Measurements from ENCODE around the gene CLIC5. TPM values are rescaled to one million over a fixed set of nuclear protein-coding genes. Genes with fewer than 3 reads are reported as not detected.

CLIC5 gene
- polyA plus RNA-seq, 3 donors = not detected

- 96% methylated on average over 4 of the region's 9 CpGs for WGBS (ENCODE audit: insufficient coverage)
Measured at GRCh38 chr6:45900808-45901752, 114.6 kb downstream of the CLIC5 start.

GRCh38 chr6:45899683-45899946 lies 116.0 kb downstream of the CLIC5 start:
- DNase-seq = no peak
- Histone ChIP-seq H3K4me1 (ENCODE audit: control insufficient read depth in 1 of 2, insufficient read depth in 2 of 2, low read length in 2 of 2) (peaks cover 0 to 4% of the 10 kb centered on the region in 2 donors), H2AFZ (ENCODE audit: insufficient read depth, low read depth, low read length, poor library complexity, severe bottlenecking) (no peak overlapping the region), H3K27ac (ENCODE audit: low read depth in 1 of 2, low read length in 2 of 2) (no peak overlapping the region), H3K36me3 (replicated peaks in 1 of 2; ENCODE audit: control insufficient read depth in 1 of 2, insufficient read depth in 2 of 2, low read length in 2 of 2) (no peaks in the 10 kb centered on the region), H3K9ac (ENCODE audit: insufficient read depth, low read length, poor library complexity, severe bottlenecking) (no peak overlapping the region), H3K4me2 (replicated peaks; ENCODE audit: extremely low read depth, low read length, poor library complexity, severe bottlenecking) (no peak overlapping the region), H3K27me3 (ENCODE audit: control insufficient read depth in 2 of 2, insufficient read depth in 2 of 2, low read length in 2 of 2) (no peaks in the 10 kb centered on the region), H3K79me2 (ENCODE audit: insufficient read depth, low read length) (no peaks in the 10 kb centered on the region), H4K20me1 (ENCODE audit: insufficient read depth, low read length) (no peaks in the 10 kb centered on the region), H3K4me3 (replicated peaks in 1 of 3; ENCODE audit: low read depth in 2 of 3, low read length in 3 of 3) (no peak overlapping the region), H3K9me3 (replicated peaks in 1 of 2; ENCODE audit: control insufficient read depth in 1 of 2, insufficient read depth in 1 of 2, low read length in 2 of 2) (no peaks in the 10 kb centered on the region)
- Mint-ChIP-seq H3K27me3 (ENCODE audit: low read depth in 3 of 3) (peaks cover 0 to 5% (median 2%) of the 10 kb centered on the region in 3 donors), H3K4me1 (peaks cover 15% of the 10 kb centered on the region), H3K27ac (no peak overlapping the region), H3K9me3 (peaks cover 0 to 2% (median 0%) of the 10 kb centered on the region in 7 donors), H3K36me3 (no peaks in the 10 kb centered on the region), H3K4me3 (no peak overlapping the region)
- no peak for TF ChIP-seq CTCF (IDR thresholded peaks at IDR 0.05)
- 97% methylated on average over 3 of the region's 4 CpGs for WGBS (ENCODE audit: insufficient coverage)
- intact Hi-C loops (cut with micrococcal nuclease) = no loop called here

More at GRCh38 chr6:45900808-45901752, 114.6 kb downstream of the CLIC5 start:
- no peak overlapping the region for H2AFZ ChIP-seq (ENCODE audit: insufficient read depth, low read depth, low read length, poor library complexity, severe bottlenecking)
- H3K27me3 Mint-ChIP-seq (ENCODE audit: low read depth in 3 of 3) = peaks cover 0 to 5% (median 2%) of the 10 kb centered on the region in 3 donors
- no peaks in the 10 kb centered on the region for H3K79me2 ChIP-seq (ENCODE audit: insufficient read depth, low read length)
- H3K4me1 Mint-ChIP-seq = peaks cover 15% of the 10 kb centered on the region
- no peak overlapping the region for H3K9ac ChIP-seq (ENCODE audit: insufficient read depth, low read length, poor library complexity, severe bottlenecking)
- no peaks in the 10 kb centered on the region for H4K20me1 ChIP-seq (ENCODE audit: insufficient read depth, low read length)
- H3K27me3 ChIP-seq (ENCODE audit: control insufficient read depth in 2 of 2, insufficient read depth in 2 of 2, low read length in 2 of 2) = no peaks in the 10 kb centered on the region
- no peaks in the 10 kb centered on the region for H3K36me3 Mint-ChIP-seq
- H3K4me2 ChIP-seq (replicated peaks; ENCODE audit: extremely low read depth, low read length, poor library complexity, severe bottlenecking) = no peak overlapping the region
- H3K36me3 ChIP-seq (replicated peaks in 1 of 2; ENCODE audit: control insufficient read depth in 1 of 2, insufficient read depth in 2 of 2, low read length in 2 of 2) = no peaks in the 10 kb centered on the region
- no peak overlapping the region for H3K27ac ChIP-seq (ENCODE audit: low read depth in 1 of 2, low read length in 2 of 2)
- peaks cover 0 to 3% (median 0%) of the 10 kb centered on the region in 7 donors for H3K9me3 Mint-ChIP-seq
- peaks cover 0 to 4% of the 10 kb centered on the region in 2 donors for H3K4me1 ChIP-seq (ENCODE audit: control insufficient read depth in 1 of 2, insufficient read depth in 2 of 2, low read length in 2 of 2)
- H3K9me3 ChIP-seq (replicated peaks in 1 of 2; ENCODE audit: control insufficient read depth in 1 of 2, insufficient read depth in 1 of 2, low read length in 2 of 2) = no peaks in the 10 kb centered on the region
- no peak overlapping the region for H3K27ac Mint-ChIP-seq
- DNase-seq = no peak
- TF ChIP-seq CTCF (IDR thresholded peaks at IDR 0.05) = no peak
- H3K4me3 ChIP-seq (replicated peaks in 1 of 3; ENCODE audit: low read depth in 2 of 3, low read length in 3 of 3) = no peak overlapping the region
- intact Hi-C loops (cut with micrococcal nuclease) = no loop called here
- no peak overlapping the region for H3K4me3 Mint-ChIP-seq

All from CD14-positive monocyte (primary cell).